Measurements from ENCODE around the gene REPS1. TPM values are rescaled to one million over a fixed set of nuclear protein-coding genes. Genes with fewer than 3 reads are reported as not detected.

Gene REPS1
- polyA plus RNA-seq, 1 of the 3 experiments (the other 2 are of a cell fraction), result 26.2 TPM

GRCh38 chr6:138896104-138896756 is 91.8 kb downstream of the REPS1 start:
- Histone ChIP-seq H3K27ac (ENCODE audit: low read depth in 2 of 2, low read length in 1 of 2) (no peak overlapping the region), H3K36me3 (replicated peaks in 1 of 2; ENCODE audit: control insufficient read depth in 1 of 2, insufficient read depth in 2 of 2, low read length in 1 of 2) (peaks cover 8 to 9% of the 10 kb centered on the region in 2 experiments), H4K20me1 (ENCODE audit: insufficient read depth) (no peaks in the 10 kb centered on the region), H2AFZ (ENCODE audit: low read depth) (no peak overlapping the region), H3K79me2 (ENCODE audit: insufficient read depth) (no peaks in the 10 kb centered on the region), H3K4me2 (no peak overlapping the region), H3K9me3 (no peaks in the 10 kb centered on the region), H3F3A (replicated peaks; ENCODE audit: insufficient read depth) (no peaks in the 10 kb centered on the region), H3K9ac (no peak overlapping the region), H3K27me3 (ENCODE audit: insufficient read depth) (no peaks in the 10 kb centered on the region), H3K9me2 (no peaks in the 10 kb centered on the region), H3K4me3 (ENCODE audit: low read depth in 2 of 2, low read length in 1 of 2) (no peak overlapping the region), H3K4me1 (ENCODE audit: control insufficient read depth in 1 of 2, insufficient read depth in 2 of 2, low read depth in 1 of 2, low read length in 1 of 2) (no peaks in the 10 kb centered on the region)
- 99% methylated on average over 4 of the region's 8 CpGs for WGBS (ENCODE audit: low lambda C conversion rate)
- CTCF ChIA-PET, result interaction anchor here (1.1 to 1.6 kb wide), 3 partner anchors 9 to 18 kb away, joined by 3 to 6 read pairs (median 3); no protein-coding TSS in a partner anchor
- TF ChIP-seq SMC3 (IDR thresholded peaks at IDR 0.05; ENCODE audit: low read depth, low read length) (no peak), TCF12 (IDR thresholded peaks at IDR 0.05) (no peak), MXI1 (IDR thresholded peaks at IDR 0.05; ENCODE audit: low read depth, low read length) (no peak), CTCF (IDR thresholded peaks at IDR 0.05) (no peak), IRF3 (IDR thresholded peaks at IDR 0.05; ENCODE audit: low read depth, low read length) (no peak), ELF1 (IDR thresholded peaks at IDR 0.05) (no peak), PBX3 (IDR thresholded peaks at IDR 0.05) (no peak), FOSL2 (IDR thresholded peaks at IDR 0.05; ENCODE audit: borderline replicate concordance, low read depth) (no peak), SIN3A (IDR thresholded peaks at IDR 0.05; ENCODE audit: borderline replicate concordance, low read depth, low read length) (no peak), RAD21 (IDR thresholded peaks at IDR 0.05; ENCODE audit: low read length) (no peak), FOXM1 (IDR thresholded peaks at IDR 0.05; ENCODE audit: low read depth) (no peak), GABPA (IDR thresholded peaks at IDR 0.05; ENCODE audit: low read depth) (no peak), RFX5 (IDR thresholded peaks at IDR 0.05; ENCODE audit: low read length) (no peak), EZH2phosphoT487 (IDR thresholded peaks at IDR 0.05; ENCODE audit: borderline replicate concordance, low read depth) (no peak), FOXJ3 (CRISPR knock-in tag; IDR thresholded peaks at IDR 0.05) (no peak), CHD2 (IDR thresholded peaks at IDR 0.05; ENCODE audit: low read length, partially characterized antibody) (no peak), POLR2AphosphoS5 (IDR thresholded peaks at IDR 0.05; ENCODE audit: low read depth, low read length) (no peak), NFIC (IDR thresholded peaks at IDR 0.05; ENCODE audit: borderline replicate concordance) (no peak), EP300 (IDR thresholded peaks at IDR 0.05; ENCODE audit: borderline replicate concordance in 1 of 2, low read depth in 1 of 2, low read length in 1 of 2) (no peak)
- no peak for DNase-seq
- POLR2A ChIA-PET, result no interaction called here
